A673 (cell line): ENCODE results near the gene RASA1. TPM values are rescaled to one million over a fixed set of nuclear protein-coding genes. Genes with fewer than 3 reads are reported as not detected.
A peak's percentile ranks its signal among the peaks of the same experiment; 100 is the strongest.

Experiments used
- Bru-seq: library from RNA; stranded (reverse); fragments of 400-500 nt; gene quantifications from one replicate; lab custom pipeline; 2021; lab: Mats Ljungman, UMichigan
- BruChase-seq, 2 experiments: library from RNA; stranded (reverse); fragments of 400-500 nt; gene quantifications; one replicate each; lab custom pipeline; 2021; lab: Mats Ljungman, UMichigan
- BruUV-seq: library from RNA; stranded (reverse); fragments of 400-500 nt; replicated peaks from 2 replicates; lab custom pipeline; 2021; lab: Mats Ljungman, UMichigan
- CTCF ChIA-PET: fragments of 300-600 bp; sonication (Branson Sonifier 250); formaldehyde crosslinking; loops from one replicate; lab custom pipeline; 2022; ENCODE audit warnings: antibody characterized with exemption; lab: Charles Lee
- POLR2A ChIA-PET: fragments of 300-600 bp; sonication (Branson Sonifier 250); formaldehyde crosslinking; loops from one replicate; lab custom pipeline; 2022; ENCODE audit warnings: antibody characterized with exemption; ENCODE audit not compliant: low non-redundant PET; lab: Charles Lee
- DNase-seq: peaks from one replicate; pipeline ENCODE4 v3.0.0-alpha.2; 2015; ENCODE audit warnings: low spot score
- H3K27ac ChIP-seq: fragments of 200-600 bp; sonication (generic); 2 replicates; pipeline ENCODE4 v1.5.1; 2016; ENCODE audit warnings: mixed run types, low read depth, mild to moderate bottlenecking, mixed read lengths, antibody characterized with exemption, low read length; ENCODE audit not compliant: poor library complexity, severe bottlenecking
- H3K27me3 ChIP-seq: fragments of 200-600 bp; sonication (generic); replicated peaks from 2 replicates; pipeline ENCODE4 v1.6.1; 2017; ENCODE audit warnings: mixed run types, low read depth, mild to moderate bottlenecking, mixed read lengths, antibody characterized with exemption, low read length; ENCODE audit not compliant: insufficient read depth, poor library complexity
- H3K36me3 ChIP-seq: fragments of 200-600 bp; sonication (generic); 2 replicates; pipeline ENCODE4 v1.6.1; 2016; ENCODE audit warnings: mixed run types, mild to moderate bottlenecking, mixed read lengths, antibody characterized with exemption, low read length; ENCODE audit not compliant: insufficient read depth, poor library complexity, severe bottlenecking
- H3K4me1 ChIP-seq: fragments of 200-600 bp; sonication (generic); 2 replicates; pipeline ENCODE4 v1.6.1; 2017; ENCODE audit warnings: mixed run types, mild to moderate bottlenecking, mixed read lengths, antibody characterized with exemption, low read length; ENCODE audit not compliant: insufficient read depth, poor library complexity, severe bottlenecking
- H3K4me3 ChIP-seq: fragments of 200-600 bp; sonication (generic); 2 replicates; pipeline ENCODE4 v1.5.1; 2016; ENCODE audit warnings: low read depth, mixed run types, mild to moderate bottlenecking, mixed read lengths, low read length; ENCODE audit not compliant: poor library complexity, severe bottlenecking
- H3K9me3 ChIP-seq: fragments of 200-600 bp; sonication (generic); 2 replicates; pipeline ENCODE4 v1.6.1; 2016; ENCODE audit warnings: mixed run types, low read depth, mild to moderate bottlenecking, mixed read lengths, antibody characterized with exemption, low read length; ENCODE audit not compliant: poor library complexity, severe bottlenecking
- CTCF ChIP-seq: fragments of 300-800, 200-600 bp; sonication (generic); conservative IDR thresholded peaks from 2 replicates; pipeline ENCODE4 v1.5.1; 2017; ENCODE audit warnings: low read depth, mild to moderate bottlenecking, antibody characterized with exemption, low read length, moderate library complexity, mixed read lengths
- EZH2 ChIP-seq: fragments of 200-600 bp; sonication (generic); IDR thresholded peaks from 2 replicates; pipeline ENCODE4 v1.6.1; 2017; ENCODE audit warnings: borderline replicate concordance, low read depth, mild to moderate bottlenecking, mixed read lengths, antibody characterized with exemption, low read length; ENCODE audit not compliant: poor library complexity, severe bottlenecking
- intact Hi-C: fragments of 100-400 bp; cut with micrococcal nuclease; formaldehyde crosslinking; loops from one replicate; pipeline ENCODE4 v1.10.0; 2022; ENCODE audit not compliant: unreplicated experiment
- long read RNA-seq: library from polyadenylated mRNA; stranded (forward); transcript quantifications from one replicate; pipeline ENCODE4 v2.0.0, GENCODE V29; 2022
- total RNA-seq: library from RNA; stranded (reverse); gene quantifications from 2 replicates; pipeline ENCODE4 v1.2.3, GENCODE V29; 2021

The RASA1 gene
- total RNA-seq (34.2 and 35.4 TPM in 2 replicates), Bru-seq, nascent RNA (percentile 90 among the genes with signal in this experiment), BruChase-seq, experiment 1, labeled RNA remaining after a 2-hour chase (percentile 84 among the genes with signal in this experiment), BruChase-seq, experiment 2, labeled RNA remaining after a 6-hour chase (percentile 77 among the genes with signal in this experiment)
- long read RNA-seq, transcript RASA1-201 (25 exons, 3,752 nt) = major isoform, 15 of 23 reads
- long read RNA-seq, partial matches to known transcripts = 4 of 23 reads
- long read RNA-seq, other reads (novel, unspliced or antisense) = 4 of 23 reads

DNA sequence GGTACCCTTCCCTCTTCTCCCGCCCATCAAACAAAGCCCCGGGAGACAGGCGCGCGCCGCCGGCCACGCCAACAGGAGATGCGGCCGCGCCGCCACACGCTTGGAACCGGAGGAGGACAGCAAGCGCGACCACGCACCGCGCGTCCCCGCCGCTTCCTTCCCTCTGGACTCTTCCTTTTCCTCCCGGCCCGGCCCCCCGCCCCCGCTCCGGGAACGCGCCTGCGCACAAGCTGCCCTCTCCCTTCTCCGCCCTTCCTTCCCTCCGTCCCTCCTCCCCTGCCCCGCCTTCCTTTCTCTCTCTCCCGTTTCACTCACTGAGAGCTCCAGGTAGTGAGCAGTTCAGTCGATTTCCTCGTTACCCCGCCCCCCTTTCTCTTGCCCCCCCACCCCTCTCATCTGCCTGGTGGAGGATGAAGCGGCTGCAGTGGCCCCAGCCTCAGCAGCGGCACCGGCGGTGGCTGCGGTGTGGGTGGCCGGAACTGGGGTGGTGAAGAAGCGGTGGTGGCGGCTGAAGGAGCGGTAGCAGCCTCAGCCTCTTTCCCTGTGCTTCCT, at the start of gene RASA1:
TSS of gene RASA1 (plus strand) at position 310 of the 552 bp plus-strand sequence. CDS start 569 bp downstream, outside the sequence.
- intact Hi-C loops = loop anchor here (10.0 kb wide), 1 partner anchor 193 kb away; no protein-coding TSS in a partner anchor
- ChIA-PET POLR2A (interaction anchor here (0.6 kb wide), 1 partner anchor 73 kb away, joined by 9 read pairs; no protein-coding TSS in a partner anchor), CTCF (no interaction called here)
- Histone ChIP-seq H3K9me3 (no peaks in the 10 kb centered on the region), H3K4me1 (no peaks in the 10 kb centered on the region), H3K36me3 (no peaks in the 10 kb centered on the region), H3K27me3 (no peaks in the 10 kb centered on the region), H3K27ac (peak within 1 kb of the TSS; percentile 86), H3K4me3 (peak within 1 kb of the TSS; percentile 97)
- no TSS peak for BruUV-seq
- DNase-seq = peak; percentile 96
- TF ChIP-seq EZH2 (no peak), CTCF (no peak)

DNA sequence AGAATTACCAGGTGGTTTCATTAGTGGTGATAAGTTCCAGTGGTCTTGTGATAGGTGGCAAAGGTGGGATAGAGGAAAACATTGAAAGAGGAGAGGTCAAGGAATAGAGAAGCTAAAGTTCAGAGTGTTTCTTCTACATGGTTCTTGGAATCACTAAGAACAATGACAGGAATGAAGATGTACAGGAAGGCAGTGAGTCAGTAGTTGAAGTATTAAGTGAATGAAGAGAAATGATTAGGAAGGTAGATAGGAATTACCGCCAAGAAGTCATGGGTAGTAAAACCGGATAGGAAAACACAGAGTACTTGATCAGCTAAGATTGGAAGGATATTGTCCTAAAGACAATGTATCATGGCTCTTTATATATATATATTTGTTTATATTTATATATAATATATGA, 37.9 kb upstream of the RASA1 start:
- TF ChIP-seq EZH2 (no peak), CTCF (no peak)
- intact Hi-C loops = no loop called here
- Histone ChIP-seq H3K4me3 (no peak overlapping the region), H3K36me3 (no peaks in the 10 kb centered on the region), H3K27me3 (no peaks in the 10 kb centered on the region), H3K4me1 (no peaks in the 10 kb centered on the region), H3K27ac (no peak overlapping the region), H3K9me3 (no peaks in the 10 kb centered on the region)
- no TSS peak for BruUV-seq
- ChIA-PET CTCF (no interaction called here), POLR2A (no interaction called here)
- no peak for DNase-seq

DNA sequence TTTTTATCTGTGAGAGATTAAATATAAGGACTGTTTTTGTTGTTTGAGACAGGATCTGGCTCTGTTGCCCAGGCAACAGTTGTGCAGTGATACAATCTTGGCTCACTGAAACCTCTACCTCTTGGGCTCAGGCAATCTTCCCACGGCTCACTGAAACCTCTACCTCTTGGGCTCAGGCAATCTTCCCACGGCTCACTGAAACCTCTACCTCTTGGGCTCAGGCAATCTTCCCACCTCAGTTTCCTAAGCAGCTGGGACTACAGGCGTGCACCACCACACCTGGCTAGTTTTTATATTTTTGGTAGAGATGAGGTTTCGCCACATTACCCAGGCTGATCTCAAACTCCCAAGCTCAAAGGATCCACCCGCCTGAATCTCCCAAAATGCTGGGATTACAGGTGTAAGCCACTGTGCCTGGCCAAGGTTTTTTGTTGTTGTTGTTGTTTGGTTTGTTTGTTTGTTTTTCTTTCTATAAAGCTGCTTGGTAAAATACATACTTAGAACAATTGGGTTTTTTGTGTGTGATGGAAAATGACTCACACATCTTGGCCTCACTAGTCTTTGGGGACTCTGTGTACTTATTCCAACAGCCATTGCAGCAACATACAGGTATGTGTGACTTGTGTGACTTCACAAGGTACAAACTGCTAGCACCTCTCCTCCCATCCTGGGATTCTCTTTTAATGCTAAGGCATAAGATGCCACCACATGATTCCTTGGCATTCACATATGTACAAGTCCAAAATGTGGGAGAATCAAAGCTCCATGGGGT, 36.5 kb upstream of the RASA1 start:
- H3K4me1 ChIP-seq = no peaks in the 10 kb centered on the region
- intact Hi-C loops = no loop called here
- H3K9me3 ChIP-seq = no peaks in the 10 kb centered on the region
- no peak overlapping the region for H3K27ac ChIP-seq
- CTCF ChIA-PET = no interaction called here
- BruUV-seq = no TSS peak
- H3K36me3 ChIP-seq = no peaks in the 10 kb centered on the region
- DNase-seq = no peak
- no peak overlapping the region for H3K4me3 ChIP-seq
- POLR2A ChIA-PET = no interaction called here
- TF ChIP-seq EZH2 = no peak
- TF ChIP-seq CTCF = no peak
- no peaks in the 10 kb centered on the region for H3K27me3 ChIP-seq
